Peyer's patch (tissue), 4 donors: ENCODE data around the gene KIRREL3.

ENCODE experiments used
- POLR2A ChIP-seq, 2 donors: fragments of 450-650 bp; IDR thresholded peaks; one replicate each; pipeline ENCODE4 v1.5.1; 2017; ENCODE audit warnings: antibody characterized with exemption in 2 of 2, mild to moderate bottlenecking in 2 of 2, moderate library complexity in 2 of 2
- TF ChIP-seq, protein P1 (sequence below), 6 experiments: fragments of 450-650 bp in 4 of 6; fragments of 200-600 bp in 2 of 6; sonication (generic) in 1 of 6; IDR thresholded peaks; one replicate each; pipeline ENCODE4 v1.5.1; 2017 to 2019; ENCODE audit warnings: antibody characterized with exemption in 6 of 6, mild to moderate bottlenecking in 3 of 6, moderate library complexity in 1 of 6

DNA sequence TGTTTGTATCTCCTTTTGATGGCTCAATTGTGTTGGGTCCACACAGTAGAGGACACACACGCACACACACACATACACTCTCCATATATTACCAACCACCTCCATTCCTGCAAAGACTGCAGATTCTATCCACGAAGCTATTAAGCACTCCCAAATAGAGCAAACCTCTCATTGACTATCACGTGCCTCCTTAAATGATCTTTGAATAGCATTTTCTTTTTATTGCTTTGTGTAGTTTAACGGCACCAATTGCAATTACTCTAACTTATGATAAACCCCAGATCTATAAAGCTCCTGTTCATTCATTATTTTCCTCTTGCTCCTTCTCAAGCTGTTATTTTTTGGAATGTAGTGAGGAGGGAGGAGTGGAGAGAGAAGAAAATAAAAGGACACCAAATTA, 440.3 kb downstream of the KIRREL3 start:
- TF ChIP-seq POLR2A (IDR thresholded peaks at IDR 0.05): no peak
- TF ChIP-seq, protein P1, sequence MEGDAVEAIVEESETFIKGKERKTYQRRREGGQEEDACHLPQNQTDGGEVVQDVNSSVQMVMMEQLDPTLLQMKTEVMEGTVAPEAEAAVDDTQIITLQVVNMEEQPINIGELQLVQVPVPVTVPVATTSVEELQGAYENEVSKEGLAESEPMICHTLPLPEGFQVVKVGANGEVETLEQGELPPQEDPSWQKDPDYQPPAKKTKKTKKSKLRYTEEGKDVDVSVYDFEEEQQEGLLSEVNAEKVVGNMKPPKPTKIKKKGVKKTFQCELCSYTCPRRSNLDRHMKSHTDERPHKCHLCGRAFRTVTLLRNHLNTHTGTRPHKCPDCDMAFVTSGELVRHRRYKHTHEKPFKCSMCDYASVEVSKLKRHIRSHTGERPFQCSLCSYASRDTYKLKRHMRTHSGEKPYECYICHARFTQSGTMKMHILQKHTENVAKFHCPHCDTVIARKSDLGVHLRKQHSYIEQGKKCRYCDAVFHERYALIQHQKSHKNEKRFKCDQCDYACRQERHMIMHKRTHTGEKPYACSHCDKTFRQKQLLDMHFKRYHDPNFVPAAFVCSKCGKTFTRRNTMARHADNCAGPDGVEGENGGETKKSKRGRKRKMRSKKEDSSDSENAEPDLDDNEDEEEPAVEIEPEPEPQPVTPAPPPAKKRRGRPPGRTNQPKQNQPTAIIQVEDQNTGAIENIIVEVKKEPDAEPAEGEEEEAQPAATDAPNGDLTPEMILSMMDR (IDR thresholded peaks at IDR 0.05): no peak
